Activated CD4-positive, alpha-beta T cell treated with anti-CD3 and anti-CD28 coated beads, Interleukin-2, amount 10 ng/mL, durations not matched to agents 24 days and 14 days (primary cell): ENCODE results near the gene PSMD12. TPM values are rescaled to one million over a fixed set of nuclear protein-coding genes. Genes with fewer than 3 reads are reported as not detected.
A peak's percentile ranks its signal among the peaks of the same experiment; 100 is the strongest.
"Not testable (repeated sequence)": the region's sequence is repeated elsewhere in the genome, so short reads cannot be mapped to it uniquely, and the experiment has no call there.

Experiments used
- DNase-seq: peaks from one replicate; pipeline ENCODE4 v3.0.0; 2022
- H3K27ac Mint-ChIP-seq: one replicate; pipeline ENCODE4 v1.8.0; 2022; ENCODE audit warnings: mild to moderate bottlenecking, mixed read lengths
- H3K27me3 Mint-ChIP-seq: one replicate; pipeline ENCODE4 v1.8.0; 2022; ENCODE audit warnings: mixed read lengths
- H3K36me3 Mint-ChIP-seq: one replicate; pipeline ENCODE4 v1.8.0; 2022; ENCODE audit warnings: low read depth, mild to moderate bottlenecking, mixed read lengths
- H3K4me1 Mint-ChIP-seq: one replicate; pipeline ENCODE4 v1.8.0; 2021; ENCODE audit warnings: mixed read lengths
- H3K4me3 Mint-ChIP-seq: one replicate; pipeline ENCODE4 v1.8.0; 2022; ENCODE audit warnings: mild to moderate bottlenecking, moderate library complexity, mixed read lengths
- H3K9me3 Mint-ChIP-seq: one replicate; pipeline ENCODE4 v1.8.0; 2021; ENCODE audit warnings: mixed read lengths
- intact Hi-C: fragments of 100-400 bp; cut with micrococcal nuclease; formaldehyde crosslinking; loops from one replicate; pipeline ENCODE4 v1.15.1; 2023
- total RNA-seq: library from RNA; stranded (reverse); gene quantifications from 2 replicates; pipeline ENCODE4 v1.2.3, GENCODE V29; 2022

PSMD12 gene
- total RNA-seq, 1 donor from 2014 or later = 92.3 TPM

DNA sequence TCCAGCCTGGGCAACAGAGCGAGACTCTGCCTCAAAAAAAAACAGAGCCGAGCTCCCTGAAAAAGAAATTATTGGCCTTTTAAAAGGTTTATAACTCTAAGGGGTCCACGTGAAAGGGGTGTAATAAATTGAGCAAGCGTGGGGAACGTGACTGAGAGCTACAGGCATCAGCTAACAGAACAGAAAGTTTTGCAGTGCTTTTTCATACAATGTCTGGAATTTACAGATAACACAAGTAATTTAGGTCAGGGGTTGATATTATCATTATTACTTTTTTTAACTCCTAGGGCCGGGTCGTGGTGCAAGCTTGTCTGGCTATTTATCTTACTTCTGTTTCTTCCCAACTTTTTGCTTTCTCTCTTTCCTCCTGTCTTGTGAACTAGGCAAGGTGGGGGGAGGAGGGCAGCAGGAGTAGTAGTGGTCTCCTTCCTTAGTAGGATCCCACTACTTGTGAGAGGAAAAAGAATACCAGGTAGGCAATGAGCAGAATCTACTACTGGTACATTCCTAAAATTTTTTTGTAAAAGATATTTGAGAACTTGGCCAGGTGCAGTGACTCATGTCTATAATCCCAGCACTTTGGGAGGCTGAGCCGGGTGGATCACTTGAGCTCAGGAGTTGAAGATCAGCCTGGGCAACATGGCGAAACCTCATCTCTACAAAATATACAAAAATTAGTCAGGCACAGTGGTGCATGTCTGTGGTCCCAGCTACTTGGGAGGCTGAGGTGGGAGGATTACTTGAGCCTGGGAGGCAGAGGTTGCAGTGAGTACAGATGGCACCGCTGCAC, 60.7 kb downstream of the PSMD12 start:
- H3K27ac Mint-ChIP-seq, H3K27me3 Mint-ChIP-seq, H3K36me3 Mint-ChIP-seq, H3K4me3 Mint-ChIP-seq, DNase-seq, H3K9me3 Mint-ChIP-seq, intact Hi-C loops, H3K4me1 Mint-ChIP-seq: not testable (repeated sequence)

DNA sequence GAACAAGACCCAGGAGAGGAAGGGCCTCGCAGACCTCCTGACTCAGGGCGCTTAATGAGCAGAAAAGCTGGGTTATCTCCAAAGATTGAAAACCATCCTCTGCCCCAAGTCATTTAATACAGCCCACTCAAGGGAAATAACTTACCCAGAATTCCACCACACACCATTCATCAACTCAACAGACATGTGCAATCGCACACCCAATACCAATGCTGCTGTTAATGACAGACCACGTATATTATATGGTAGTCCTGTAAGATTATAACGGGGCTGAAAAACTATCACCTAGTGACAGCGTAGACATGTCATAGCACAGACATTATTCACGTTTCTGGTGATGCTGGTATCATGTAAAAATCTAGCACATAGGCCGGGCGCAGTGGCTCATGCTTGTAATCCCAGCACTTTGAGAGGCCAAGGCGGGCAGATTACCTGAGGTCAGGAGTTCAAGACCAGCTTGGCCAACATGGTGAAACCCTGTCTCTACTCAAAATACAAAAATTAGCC, 68.9 kb downstream of the PSMD12 start:
- Mint-ChIP-seq H3K36me3 (no peaks in the 10 kb centered on the region), H3K4me1 (peaks cover 2% of the 10 kb centered on the region), H3K4me3 (no peak overlapping the region), H3K27me3 (no peaks in the 10 kb centered on the region), H3K27ac (no peak overlapping the region), H3K9me3 (no peaks in the 10 kb centered on the region)
- intact Hi-C loops = no loop called here
- no peak for DNase-seq

DNA sequence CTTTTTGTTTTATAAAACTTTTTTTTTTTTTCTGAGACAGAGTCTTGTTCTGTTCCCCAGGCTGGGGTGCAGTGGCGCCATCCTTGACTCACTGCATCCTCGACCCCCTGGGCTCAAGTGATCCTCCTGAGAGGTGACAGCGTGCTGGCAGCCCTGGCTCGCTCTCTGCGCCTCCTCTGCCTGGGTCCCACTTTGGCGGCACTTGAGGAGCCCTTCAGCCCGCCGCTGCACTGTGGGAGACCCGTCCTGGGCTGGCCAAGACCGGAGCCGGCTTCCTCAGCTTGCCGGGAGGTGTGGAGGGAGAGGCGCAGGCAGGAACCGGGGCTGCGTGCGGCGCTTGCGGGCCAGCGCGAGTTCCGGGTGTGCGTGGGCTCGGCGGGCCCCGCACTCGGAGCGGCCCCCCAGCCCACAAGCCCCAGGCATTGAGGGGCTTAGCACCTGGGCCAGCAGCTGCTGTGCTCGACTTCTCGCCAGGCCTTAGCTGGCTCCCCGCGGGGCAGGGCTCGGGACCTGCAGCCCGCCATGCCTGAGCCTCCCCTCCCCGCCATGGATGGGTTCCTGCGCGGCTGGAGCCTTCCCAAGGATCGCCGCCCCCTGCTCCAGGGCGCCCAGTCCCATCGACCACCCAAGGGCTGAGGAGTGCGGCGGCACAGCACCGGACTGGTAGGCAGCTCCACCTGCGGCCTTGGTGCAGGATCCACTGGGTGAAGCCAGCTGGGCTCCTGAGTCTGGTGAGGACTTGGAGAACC, 71.8 kb downstream of the PSMD12 start:
- H3K36me3 Mint-ChIP-seq = no peaks in the 10 kb centered on the region
- no peaks in the 10 kb centered on the region for H3K9me3 Mint-ChIP-seq

DNA sequence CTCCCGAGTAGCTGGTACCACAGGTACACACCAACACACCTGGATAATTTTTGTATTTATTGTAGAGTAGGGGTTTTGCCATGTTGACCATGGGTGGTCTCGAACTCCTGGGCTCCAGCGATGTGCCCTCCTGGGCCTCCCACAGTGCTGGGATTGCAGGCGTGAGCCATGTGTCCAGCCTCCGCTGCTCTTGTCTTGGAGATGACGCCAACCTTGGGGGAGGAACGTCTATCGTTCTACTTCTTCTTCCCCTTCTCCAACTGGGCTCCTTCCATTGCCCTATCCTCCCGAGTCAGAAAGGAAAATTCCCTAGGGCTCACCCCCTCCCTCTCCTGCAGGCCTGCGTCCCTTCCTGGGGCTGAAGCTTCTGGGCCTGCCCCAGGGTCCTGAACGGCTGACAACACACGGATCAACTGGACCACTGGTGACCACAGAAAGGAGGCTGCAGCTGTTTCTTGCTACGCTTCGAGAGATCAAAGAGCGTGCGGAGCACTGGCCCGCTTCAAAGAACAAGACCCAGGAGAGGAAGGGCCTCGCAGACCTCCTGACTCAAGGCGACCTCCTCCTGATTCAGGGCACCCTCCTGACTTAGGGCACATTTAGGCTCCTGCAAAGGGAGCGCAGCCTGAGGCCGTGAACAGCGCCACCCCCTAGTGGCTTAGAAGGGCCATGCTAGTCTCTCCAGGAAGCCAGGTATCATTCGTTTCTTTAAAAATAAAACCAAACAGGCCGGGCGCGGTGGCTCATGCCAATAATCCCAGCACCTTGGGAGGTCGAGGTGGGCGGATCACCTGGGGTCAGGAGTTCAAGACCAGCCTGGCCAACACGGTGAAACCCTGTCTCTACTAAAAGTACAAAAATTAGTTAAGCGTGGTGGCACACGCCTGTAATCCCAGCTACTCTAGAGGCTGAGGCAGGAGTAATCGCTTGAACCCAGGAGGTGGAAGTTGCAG, 72.8 kb downstream of the PSMD12 start:
- peaks cover 2% of the 10 kb centered on the region for H3K4me1 Mint-ChIP-seq
- no peaks in the 10 kb centered on the region for H3K36me3 Mint-ChIP-seq
- no peaks in the 10 kb centered on the region for H3K9me3 Mint-ChIP-seq
- DNase-seq = peak; percentile 90
- intact Hi-C loops = loop anchor here (1.0 kb wide), 1 partner anchor 72 kb away; no protein-coding TSS in a partner anchor
- peaks cover 2% of the 10 kb centered on the region for H3K27me3 Mint-ChIP-seq
- H3K27ac Mint-ChIP-seq = no peak overlapping the region
- no peak overlapping the region for H3K4me3 Mint-ChIP-seq

More for the DNA sequence above, 71.8 kb downstream of the PSMD12 start:
- H3K27me3 Mint-ChIP-seq = peaks cover under 1% of the 10 kb centered on the region
- H3K4me1 Mint-ChIP-seq = peaks cover 2% of the 10 kb centered on the region
- H3K27ac Mint-ChIP-seq = no peak overlapping the region
- no peak overlapping the region for H3K4me3 Mint-ChIP-seq
- intact Hi-C loops = no loop called here
- DNase-seq = no peak

DNA sequence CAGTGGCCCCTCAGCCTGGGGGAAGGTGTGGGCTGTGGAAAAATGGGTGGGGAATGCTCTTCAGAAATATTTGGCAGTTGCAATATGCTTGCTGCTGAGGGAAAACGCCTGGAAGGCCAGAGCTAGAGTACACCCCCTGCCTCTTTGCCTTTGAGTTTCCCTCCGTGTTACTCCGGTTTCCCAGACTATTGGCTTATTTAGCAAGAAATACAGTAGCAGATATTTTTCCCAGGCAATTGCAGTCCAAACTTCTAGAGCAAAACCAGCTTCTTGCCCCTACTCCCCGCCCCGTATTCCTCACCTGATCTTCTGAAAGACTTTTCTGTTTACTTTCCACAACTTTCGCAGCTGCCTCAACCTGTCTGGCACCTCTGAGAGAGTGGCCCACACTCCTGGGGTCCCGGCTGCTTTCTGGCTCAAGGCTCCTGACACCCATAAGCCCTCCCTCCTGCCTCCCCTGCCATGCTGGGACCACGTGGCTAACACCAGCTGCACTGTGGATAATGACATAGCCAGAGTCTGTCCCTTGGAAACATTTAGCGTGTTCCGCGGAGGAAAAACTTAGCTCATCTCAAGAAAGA, 75.6 kb downstream of the PSMD12 start:
- intact Hi-C loops = no loop called here
- DNase-seq = no peak
- peaks cover 2% of the 10 kb centered on the region for H3K4me1 Mint-ChIP-seq
- no peak overlapping the region for H3K4me3 Mint-ChIP-seq
- peaks cover 2% of the 10 kb centered on the region for H3K27me3 Mint-ChIP-seq
- no peaks in the 10 kb centered on the region for H3K9me3 Mint-ChIP-seq
- H3K27ac Mint-ChIP-seq = no peak overlapping the region
- H3K36me3 Mint-ChIP-seq = no peaks in the 10 kb centered on the region

DNA sequence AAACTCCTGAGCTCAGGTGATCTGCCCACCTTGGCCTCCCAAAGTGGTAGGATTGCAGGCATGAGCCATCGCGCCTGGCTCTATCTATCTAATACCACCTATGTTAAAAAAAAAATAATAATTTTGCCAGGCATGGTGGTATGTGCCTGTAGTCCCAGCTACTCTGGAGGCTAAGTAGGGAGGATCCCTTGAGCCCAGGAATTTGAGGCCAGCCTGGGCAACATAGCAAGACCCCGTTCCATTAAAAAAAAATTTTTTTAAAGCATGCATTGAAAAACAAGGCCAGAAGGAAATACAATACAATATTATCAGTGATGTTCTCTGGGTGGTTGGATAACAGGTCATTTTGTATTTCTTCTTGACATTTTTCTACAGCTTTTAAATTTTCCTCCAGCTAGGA, 76.1 kb downstream of the PSMD12 start:
- H3K9me3 Mint-ChIP-seq = no peaks in the 10 kb centered on the region
- intact Hi-C loops = no loop called here
- no peak for DNase-seq
- H3K27me3 Mint-ChIP-seq = peaks cover 2% of the 10 kb centered on the region
- peaks cover 2% of the 10 kb centered on the region for H3K4me1 Mint-ChIP-seq
- H3K36me3 Mint-ChIP-seq = no peaks in the 10 kb centered on the region
- no peak overlapping the region for H3K4me3 Mint-ChIP-seq
- no peak overlapping the region for H3K27ac Mint-ChIP-seq

DNA sequence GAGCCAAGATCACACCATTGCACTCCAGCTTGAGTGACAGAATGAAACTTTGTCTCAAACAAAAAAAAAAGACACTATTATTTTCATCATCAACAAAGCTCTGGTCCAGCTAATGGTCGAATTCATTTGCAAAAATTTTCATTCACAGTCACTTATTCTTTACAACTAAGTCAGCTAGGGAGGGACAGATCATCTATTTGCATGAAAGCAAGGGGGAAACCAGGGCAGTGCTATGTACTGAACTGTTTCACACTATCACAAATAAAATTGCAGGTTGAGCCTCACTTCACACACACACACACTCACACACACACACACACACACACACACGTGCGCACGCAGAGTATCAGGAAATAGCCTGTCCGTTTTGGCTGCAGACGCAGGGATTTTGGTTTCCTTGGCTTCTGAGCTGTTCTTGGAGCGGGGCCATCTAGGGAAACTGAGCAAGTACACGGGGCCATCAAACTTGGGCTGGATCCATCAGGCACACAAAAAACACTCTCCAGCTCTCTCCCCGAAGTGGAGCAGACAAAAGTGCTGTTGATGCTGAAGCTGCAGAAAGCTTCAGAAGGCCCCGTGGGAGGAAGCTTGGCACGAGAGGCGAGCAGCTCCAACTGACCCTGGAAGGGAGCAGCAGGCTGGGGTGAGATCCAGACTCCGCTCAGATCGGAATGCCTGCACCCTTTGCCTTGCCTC, 77.0 kb downstream of the PSMD12 start:
- intact Hi-C loops = no loop called here
- peaks cover 2% of the 10 kb centered on the region for H3K4me1 Mint-ChIP-seq
- no peak overlapping the region for H3K27ac Mint-ChIP-seq
- H3K27me3 Mint-ChIP-seq = peaks cover 2% of the 10 kb centered on the region
- H3K36me3 Mint-ChIP-seq = no peaks in the 10 kb centered on the region
- H3K4me3 Mint-ChIP-seq = no peak overlapping the region
- H3K9me3 Mint-ChIP-seq = no peaks in the 10 kb centered on the region
- DNase-seq = no peak

Other genes with a start within 250 kb of the PSMD12 start
- 73.5 and 74.7 TPM in 2 replicates for gene HELZ, start 121.4 kb downstream of the PSMD12 start, total RNA-seq
- 18.7 and 22.3 TPM in 2 replicates for gene PITPNC1, start 10.7 kb upstream of the PSMD12 start, total RNA-seq